HG02981 (cell line): Measurements from ENCODE around the gene MRPL11.

Experiments
- ATAC-seq: cut with Tn5 transposase; IDR thresholded peaks from one replicate; pipeline ENCODE4 v1.9.1; 2021; ENCODE audit warnings: mild to moderate bottlenecking, moderate library complexity; ENCODE audit not compliant: unreplicated experiment

Gene MRPL11

GRCh38 chr11:66407651-66408050 is 31.0 kb downstream of the MRPL11 start:
- ATAC-seq, result no peak

GRCh38 chr11:66393954-66394353 is 44.7 kb downstream of the MRPL11 start:
- no peak for ATAC-seq

- ATAC-seq, result no peak
Observed at GRCh38 chr11:66391322-66391721, 47.3 kb downstream of the MRPL11 start.

- ATAC-seq, result no peak
Observed at GRCh38 chr11:66388780-66389386, 49.8 kb downstream of the MRPL11 start.

GRCh38 chr11:66386171-66387069 is 52.2 kb downstream of the MRPL11 start:
- no peak for ATAC-seq
